ENCODE data around the gene HAS3. TPM values are rescaled to one million over a fixed set of nuclear protein-coding genes. Genes with fewer than 3 reads are reported as not detected.

The HAS3 gene
- total RNA-seq, 6 experiments from 2014 or later, result 0.39 to 1.0 (median 0.63) TPM

GRCh38 chr16:69107316-69107962, 2.0 kb downstream of the HAS3 start:
- no peak for TF ChIP-seq POLR2A (IDR thresholded peaks at IDR 0.05)
- TF ChIP-seq CTCF (IDR thresholded peaks at IDR 0.05), result no peak
- H3K9me3 ChIP-seq, result no peaks in the 10 kb centered on the region
- peak overlapping the region; percentile 1 to 55 (median 9) for H3K4me3 ChIP-seq
- DNase-seq (peak in 2 of 3 donors; percentile 43 to 50), ATAC-seq (peak; percentile 4 to 29 (median 22))
- 3% methylated on average over 6 of the region's 52 CpGs for WGBS (ENCODE audit: insufficient coverage, low coverage, low lambda C conversion rate, missing lambda C conversion rate)
- intact Hi-C loops (cut with DNase I), result loop anchor here (10.0 kb wide), 2 partner anchors 63 to 203 kb away; no protein-coding TSS in a partner anchor
- no peaks in the 10 kb centered on the region for H3K36me3 ChIP-seq
- H3K27me3 ChIP-seq, result no peaks in the 10 kb centered on the region
- H3K4me1 ChIP-seq, result peaks cover 0 to 21% (median 6%) of the 10 kb centered on the region in 4 donors
- H3K27ac ChIP-seq, result no peak overlapping the region

DNA sequence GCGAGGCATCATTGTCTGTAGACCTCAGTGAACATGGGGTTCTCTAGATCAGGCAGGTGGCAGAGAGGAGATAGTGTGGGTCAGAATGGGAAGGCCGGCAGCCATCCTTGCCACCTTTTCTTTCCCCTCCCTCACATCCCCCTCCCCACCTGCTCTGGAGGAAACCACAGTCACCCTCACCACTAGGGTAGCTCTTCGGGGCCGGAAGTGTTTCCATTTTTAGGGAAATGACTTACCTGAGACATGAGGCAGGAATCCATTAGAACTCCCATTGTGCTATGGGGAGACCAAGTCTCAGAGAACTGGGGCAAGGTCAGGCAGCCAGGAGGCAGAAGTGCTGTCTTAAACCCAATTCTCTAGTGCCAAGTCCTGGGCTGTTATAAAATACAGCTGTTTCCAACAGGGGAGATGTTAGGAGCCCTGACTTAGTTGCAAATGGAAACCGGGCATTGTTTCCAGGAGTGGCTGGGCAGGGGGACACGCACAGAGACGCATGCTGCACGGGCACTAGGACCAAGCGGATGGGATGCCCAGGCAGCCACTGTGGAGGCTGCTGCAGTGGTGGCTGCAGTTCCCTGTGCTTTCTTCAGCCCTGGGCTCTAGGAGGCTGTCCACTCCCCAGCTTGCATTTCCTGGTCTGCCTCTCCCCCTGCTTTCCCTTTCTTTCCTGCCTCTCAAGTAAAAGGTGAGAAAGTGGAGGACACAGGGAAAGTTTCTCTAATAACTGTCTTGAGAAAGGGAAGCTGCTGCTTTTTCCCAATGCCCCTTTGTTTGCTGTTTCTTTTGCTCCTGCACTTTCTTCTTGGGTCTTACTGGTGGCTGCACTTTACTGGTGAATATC, 2.8 kb downstream of the HAS3 start:
- H3K27ac ChIP-seq, result no peak overlapping the region
- no peaks in the 10 kb centered on the region for H3K27me3 ChIP-seq
- DNase-seq (no peak), ATAC-seq (no peak)
- WGBS (ENCODE audit: insufficient coverage, low coverage, low lambda C conversion rate, missing lambda C conversion rate), result 82% methylated on average over 2 of the region's 9 CpGs
- no peaks in the 10 kb centered on the region for H3K9me3 ChIP-seq
- peaks cover 0 to 21% (median 6%) of the 10 kb centered on the region in 4 donors for H3K4me1 ChIP-seq
- H3K4me3 ChIP-seq, result no peak overlapping the region
- intact Hi-C loops (cut with DNase I), result loop anchor here (10.0 kb wide), 2 partner anchors 63 to 203 kb away; no protein-coding TSS in a partner anchor
- TF ChIP-seq CTCF (IDR thresholded peaks at IDR 0.05) (no peak), POLR2A (IDR thresholded peaks at IDR 0.05) (no peak)
- no peaks in the 10 kb centered on the region for H3K36me3 ChIP-seq

DNA sequence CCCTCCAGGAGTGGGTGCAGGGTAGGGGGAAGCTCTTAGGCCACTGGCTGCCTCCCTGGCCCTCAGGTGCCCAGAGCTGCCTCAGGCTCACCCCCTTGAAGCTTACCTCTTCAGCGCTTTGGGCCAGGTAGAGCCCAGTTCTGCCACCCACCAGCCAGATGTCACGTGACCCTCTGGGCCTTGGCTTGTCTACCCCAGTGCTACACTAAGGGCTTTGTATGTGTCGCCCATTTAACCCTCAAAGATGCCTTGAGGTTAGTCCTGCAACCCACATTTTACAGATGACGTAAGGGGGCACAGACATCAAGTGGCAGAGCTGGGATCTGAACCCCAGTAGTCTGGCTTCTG, 3.4 kb downstream of the HAS3 start:
- intact Hi-C loops (cut with DNase I), result loop anchor here (10.0 kb wide), 2 partner anchors 64 to 204 kb away; no protein-coding TSS in a partner anchor
- ATAC-seq (no peak), DNase-seq (no peak)
- no peak for TF ChIP-seq CTCF (IDR thresholded peaks at IDR 0.05)
- 90% methylated on average over 2 of the region's 4 CpGs for WGBS (ENCODE audit: insufficient coverage, low coverage, low lambda C conversion rate, missing lambda C conversion rate)
- no peak overlapping the region for H3K4me3 ChIP-seq
- no peaks in the 10 kb centered on the region for H3K27me3 ChIP-seq
- no peaks in the 10 kb centered on the region for H3K9me3 ChIP-seq
- H3K36me3 ChIP-seq, result no peaks in the 10 kb centered on the region
- peaks cover 0 to 21% (median 6%) of the 10 kb centered on the region in 4 donors for H3K4me1 ChIP-seq
- H3K27ac ChIP-seq, result no peak overlapping the region

DNA sequence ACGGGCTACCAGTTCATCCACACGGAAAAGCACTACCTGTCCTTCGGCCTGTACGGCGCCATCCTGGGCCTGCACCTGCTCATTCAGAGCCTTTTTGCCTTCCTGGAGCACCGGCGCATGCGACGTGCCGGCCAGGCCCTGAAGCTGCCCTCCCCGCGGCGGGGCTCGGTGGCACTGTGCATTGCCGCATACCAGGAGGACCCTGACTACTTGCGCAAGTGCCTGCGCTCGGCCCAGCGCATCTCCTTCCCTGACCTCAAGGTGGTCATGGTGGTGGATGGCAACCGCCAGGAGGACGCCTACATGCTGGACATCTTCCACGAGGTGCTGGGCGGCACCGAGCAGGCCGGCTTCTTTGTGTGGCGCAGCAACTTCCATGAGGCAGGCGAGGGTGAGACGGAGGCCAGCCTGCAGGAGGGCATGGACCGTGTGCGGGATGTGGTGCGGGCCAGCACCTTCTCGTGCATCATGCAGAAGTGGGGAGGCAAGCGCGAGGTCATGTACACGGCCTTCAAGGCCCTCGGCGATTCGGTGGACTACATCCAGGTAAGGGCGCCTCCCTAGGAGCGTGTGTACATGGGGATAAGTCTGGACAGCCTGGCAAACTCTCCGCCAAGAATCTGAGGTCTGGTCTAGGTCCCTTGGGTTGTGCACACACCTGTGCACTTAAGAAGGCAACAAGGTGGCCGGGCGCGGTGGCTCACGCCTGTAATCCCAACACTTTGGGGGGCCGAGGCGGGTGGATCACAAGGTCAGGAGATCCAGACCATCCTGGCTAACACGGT, 4.2 kb downstream of the HAS3 start:
- H3K4me1 ChIP-seq, result peaks cover 0 to 21% (median 6%) of the 10 kb centered on the region in 4 donors
- ATAC-seq, result no peak
- no peak overlapping the region for H3K4me3 ChIP-seq
- peak in 1 of 3 donors; percentile 38 for DNase-seq
- WGBS (ENCODE audit: insufficient coverage, low coverage, low lambda C conversion rate, missing lambda C conversion rate), result 80% methylated on average over 3 of the region's 48 CpGs
- no peaks in the 10 kb centered on the region for H3K9me3 ChIP-seq
- H3K36me3 ChIP-seq, result no peaks in the 10 kb centered on the region
- intact Hi-C loops (cut with DNase I), result loop anchor here (10.0 kb wide), 3 partner anchors 65 to 265 kb away; partner anchors contain the start of gene TANGO6 (in 1 of the 2)
- TF ChIP-seq POLR2A (IDR thresholded peaks at IDR 0.05) (no peak), CTCF (IDR thresholded peaks at IDR 0.05) (no peak)
- no peak overlapping the region for H3K27ac ChIP-seq
- no peaks in the 10 kb centered on the region for H3K27me3 ChIP-seq
